GM23248 (cell line): Measurements from ENCODE around the gene PLCXD1.
"Not testable (repeated sequence)": the region's sequence is repeated elsewhere in the genome, so short reads cannot be mapped to it uniquely, and the experiment has no call there.

Source experiments
- EZH2 ChIP-seq: fragments of 200-600 bp; sonication (generic); IDR thresholded peaks from 2 replicates; pipeline ENCODE4 v1.6.1; 2018; ENCODE audit warnings: antibody characterized with exemption, mild to moderate bottlenecking; ENCODE audit not compliant: insufficient read depth, poor library complexity, severe bottlenecking
- EZH2phosphoT487 ChIP-seq: fragments of 200-600 bp; sonication (generic); IDR thresholded peaks from 2 replicates; pipeline ENCODE4 v1.6.1; 2018; ENCODE audit warnings: antibody characterized with exemption, moderate library complexity, mild to moderate bottlenecking, low read depth; ENCODE audit not compliant: insufficient read depth

GRCh38 chrX:251396-252243 is 29.6 kb upstream of the PLCXD1 start:
- TF ChIP-seq EZH2, EZH2phosphoT487: not testable (repeated sequence)
